Calu3 (cell line): ENCODE measurements around the gene BCL7B. TPM values are rescaled to one million over a fixed set of nuclear protein-coding genes. Genes with fewer than 3 reads are reported as not detected.

Experiments
- BruUV-seq: library from RNA; stranded (reverse); fragments of 400-500 nt; replicated peaks from 2 replicates; lab custom pipeline; 2021; lab: Mats Ljungman, UMichigan
- CTCF ChIA-PET: fragments of 300-600 bp; sonication (Branson Sonifier 250); formaldehyde crosslinking; loops from one replicate; lab custom pipeline; 2022; ENCODE audit warnings: antibody characterized with exemption; lab: Charles Lee
- DNase-seq: peaks from one replicate; pipeline ENCODE4 v3.0.0; 2022
- H3K27ac Mint-ChIP-seq: one replicate; pipeline ENCODE4 v1.8.0; 2022; ENCODE audit warnings: mixed read lengths; ENCODE audit not compliant: unreplicated experiment
- H3K27me3 Mint-ChIP-seq: one replicate; pipeline ENCODE4 v1.8.0; 2022; ENCODE audit warnings: mixed read lengths; ENCODE audit not compliant: unreplicated experiment
- H3K36me3 Mint-ChIP-seq: one replicate; pipeline ENCODE4 v1.8.0; 2022; ENCODE audit warnings: mild to moderate bottlenecking, moderate library complexity, mixed read lengths; ENCODE audit not compliant: insufficient read depth, unreplicated experiment
- H3K4me1 Mint-ChIP-seq: one replicate; pipeline ENCODE4 v1.8.0; 2022; ENCODE audit warnings: mild to moderate bottlenecking, low read depth, mixed read lengths; ENCODE audit not compliant: unreplicated experiment
- H3K4me3 Mint-ChIP-seq: one replicate; pipeline ENCODE4 v1.8.0; 2022; ENCODE audit warnings: mild to moderate bottlenecking, low read depth, moderate library complexity, mixed read lengths; ENCODE audit not compliant: unreplicated experiment
- H3K9me3 Mint-ChIP-seq: one replicate; pipeline ENCODE4 v1.8.0; 2022; ENCODE audit warnings: low read depth, mixed read lengths; ENCODE audit not compliant: unreplicated experiment
- intact Hi-C: fragments of 100-400 bp; cut with micrococcal nuclease; formaldehyde crosslinking; loops from one replicate; pipeline ENCODE4 v1.10.0; 2022; ENCODE audit not compliant: unreplicated experiment
- total RNA-seq: library from RNA; stranded (reverse); gene quantifications from 2 replicates; pipeline ENCODE4 v1.2.3, GENCODE V29; 2022
- TF ChIP-seq, protein P1 (sequence below): fragments of 200-600 bp; IDR thresholded peaks from one replicate; pipeline ENCODE4 v1.8.0; 2022; ENCODE audit warnings: antibody characterized with exemption; ENCODE audit not compliant: unreplicated experiment

The BCL7B gene
- total RNA-seq, 1 experiment from 2014 or later: 37.8 TPM

DNA sequence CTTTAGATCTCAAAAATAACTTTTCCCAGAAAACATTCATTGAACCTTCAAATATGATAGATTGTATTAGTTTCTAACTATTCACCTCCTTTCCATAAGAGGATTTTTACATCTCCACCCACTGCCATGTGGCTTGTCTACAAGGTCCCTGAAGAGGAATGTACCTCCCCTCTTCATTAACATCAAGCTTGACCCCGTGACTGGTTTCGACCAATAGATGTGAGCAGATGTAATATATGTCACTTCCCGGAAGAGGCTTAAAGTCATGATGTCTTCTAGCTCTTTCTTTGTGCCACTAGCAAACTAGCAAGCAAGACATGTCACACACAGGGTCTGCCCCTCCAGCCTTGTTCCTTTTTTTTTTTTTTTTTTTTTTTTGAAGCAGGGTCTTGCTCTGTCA, 42.3 kb downstream of the BCL7B start:
- Mint-ChIP-seq H3K4me1 (peaks cover 8% of the 10 kb centered on the region), H3K4me3 (no peak overlapping the region), H3K27ac (no peak overlapping the region), H3K27me3 (no peaks in the 10 kb centered on the region), H3K36me3 (peaks cover 18% of the 10 kb centered on the region), H3K9me3 (no peaks in the 10 kb centered on the region)
- TF ChIP-seq, protein P1, sequence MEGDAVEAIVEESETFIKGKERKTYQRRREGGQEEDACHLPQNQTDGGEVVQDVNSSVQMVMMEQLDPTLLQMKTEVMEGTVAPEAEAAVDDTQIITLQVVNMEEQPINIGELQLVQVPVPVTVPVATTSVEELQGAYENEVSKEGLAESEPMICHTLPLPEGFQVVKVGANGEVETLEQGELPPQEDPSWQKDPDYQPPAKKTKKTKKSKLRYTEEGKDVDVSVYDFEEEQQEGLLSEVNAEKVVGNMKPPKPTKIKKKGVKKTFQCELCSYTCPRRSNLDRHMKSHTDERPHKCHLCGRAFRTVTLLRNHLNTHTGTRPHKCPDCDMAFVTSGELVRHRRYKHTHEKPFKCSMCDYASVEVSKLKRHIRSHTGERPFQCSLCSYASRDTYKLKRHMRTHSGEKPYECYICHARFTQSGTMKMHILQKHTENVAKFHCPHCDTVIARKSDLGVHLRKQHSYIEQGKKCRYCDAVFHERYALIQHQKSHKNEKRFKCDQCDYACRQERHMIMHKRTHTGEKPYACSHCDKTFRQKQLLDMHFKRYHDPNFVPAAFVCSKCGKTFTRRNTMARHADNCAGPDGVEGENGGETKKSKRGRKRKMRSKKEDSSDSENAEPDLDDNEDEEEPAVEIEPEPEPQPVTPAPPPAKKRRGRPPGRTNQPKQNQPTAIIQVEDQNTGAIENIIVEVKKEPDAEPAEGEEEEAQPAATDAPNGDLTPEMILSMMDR: no peak
- no TSS peak for BruUV-seq
- intact Hi-C loops: no loop called here
- CTCF ChIA-PET: no interaction called here
- no peak for DNase-seq

DNA sequence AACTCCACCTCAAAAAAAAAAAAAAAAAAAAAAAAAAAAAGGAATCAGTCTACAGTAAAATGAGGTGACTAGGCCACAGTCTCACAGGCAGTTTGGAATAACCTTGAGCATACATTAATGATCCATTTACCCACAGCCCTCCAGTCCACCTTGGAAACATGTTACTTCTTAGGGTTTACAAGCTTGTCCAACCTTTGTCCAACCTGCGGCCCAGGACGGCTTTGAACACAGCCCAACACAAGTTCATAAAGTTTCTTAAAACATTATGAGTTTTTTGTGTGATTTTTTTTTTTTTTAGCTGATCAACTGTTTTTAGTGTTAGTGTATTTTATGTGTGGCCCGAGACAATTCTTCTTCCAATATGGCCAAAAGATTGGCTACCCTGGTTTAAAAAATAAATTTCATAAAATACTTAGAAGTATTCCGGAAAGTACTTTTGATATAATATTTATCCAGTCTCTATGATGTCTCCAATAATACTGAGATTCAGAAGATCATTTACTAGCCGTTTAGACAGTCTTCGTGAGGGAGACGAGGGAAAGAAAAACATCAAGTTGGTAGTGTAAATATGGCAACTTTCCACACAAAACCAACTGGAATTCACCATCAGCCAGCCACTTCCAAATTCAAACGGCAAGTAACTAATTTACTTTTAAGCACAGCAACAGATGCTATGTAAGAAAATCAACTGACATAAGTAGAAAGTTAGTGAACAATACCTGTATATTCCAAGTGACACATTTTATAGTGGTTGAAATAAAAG, 45.3 kb downstream of the BCL7B start:
- Mint-ChIP-seq H3K27me3 (no peaks in the 10 kb centered on the region), H3K9me3 (no peaks in the 10 kb centered on the region), H3K4me3 (no peak overlapping the region), H3K27ac (no peak overlapping the region), H3K36me3 (peaks cover 18% of the 10 kb centered on the region), H3K4me1 (no peaks in the 10 kb centered on the region)
- DNase-seq: no peak
- BruUV-seq: no TSS peak
- TF ChIP-seq, protein P1: no peak
- intact Hi-C loops: no loop called here
- CTCF ChIA-PET: interaction anchor here (0.5 kb wide), 1 partner anchor 189 kb away, joined by 4 read pairs; no protein-coding TSS in a partner anchor

DNA sequence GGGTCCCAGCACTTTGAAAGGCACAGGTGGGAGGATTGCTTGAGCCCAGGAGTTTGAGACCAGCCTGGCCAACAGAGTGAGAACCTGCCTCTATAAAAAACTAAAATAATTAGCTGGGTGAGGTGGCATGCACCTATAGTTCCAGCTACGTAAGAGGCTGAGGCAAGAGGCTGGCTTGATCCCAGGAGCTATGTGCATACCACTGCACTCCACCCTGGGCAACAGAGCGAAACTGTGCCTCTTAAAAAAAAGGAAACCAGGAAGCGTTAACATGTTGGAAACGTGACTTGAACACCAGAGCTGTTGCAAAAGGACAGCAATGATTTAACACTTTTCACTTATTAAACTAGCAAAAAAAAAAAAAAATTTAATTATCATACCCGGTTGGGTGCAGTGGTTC, 48.0 kb downstream of the BCL7B start:
- H3K9me3 Mint-ChIP-seq: no peaks in the 10 kb centered on the region
- H3K36me3 Mint-ChIP-seq: peaks cover 21% of the 10 kb centered on the region
- no peak for DNase-seq
- H3K27ac Mint-ChIP-seq: no peak overlapping the region
- BruUV-seq: no TSS peak
- H3K27me3 Mint-ChIP-seq: no peaks in the 10 kb centered on the region
- H3K4me1 Mint-ChIP-seq: no peaks in the 10 kb centered on the region
- CTCF ChIA-PET: no interaction called here
- TF ChIP-seq, protein P1: no peak
- H3K4me3 Mint-ChIP-seq: no peak overlapping the region
- intact Hi-C loops: no loop called here

DNA sequence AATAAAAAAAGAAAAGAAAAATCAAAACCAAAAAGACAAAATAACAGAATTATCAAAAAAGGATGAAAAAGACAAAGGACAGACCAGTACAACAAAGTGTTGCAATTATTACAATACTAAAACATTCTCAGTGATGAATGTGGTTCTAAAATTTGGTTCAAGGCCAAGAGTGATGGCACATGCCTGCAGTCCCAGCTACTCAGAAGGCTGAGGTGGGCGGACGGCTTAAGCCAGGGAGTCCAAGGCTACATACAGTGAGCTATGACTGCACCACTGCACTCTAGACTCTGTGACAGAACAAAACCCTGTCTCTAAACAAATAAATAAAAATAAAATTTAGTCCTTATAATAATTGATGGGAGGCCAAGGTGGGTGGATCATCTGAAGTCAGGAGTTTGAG, 49.9 kb downstream of the BCL7B start:
- Mint-ChIP-seq H3K27ac (no peak overlapping the region), H3K4me3 (no peak overlapping the region), H3K27me3 (no peaks in the 10 kb centered on the region), H3K9me3 (no peaks in the 10 kb centered on the region), H3K4me1 (no peaks in the 10 kb centered on the region), H3K36me3 (peaks cover 18% of the 10 kb centered on the region)
- CTCF ChIA-PET: interaction anchor here (0.6 kb wide), 1 partner anchor 375 kb away, joined by 3 read pairs; no protein-coding TSS in a partner anchor
- no peak for DNase-seq
- intact Hi-C loops: no loop called here
- TF ChIP-seq, protein P1: no peak
- no TSS peak for BruUV-seq
